EH (cell line): ENCODE data around the gene CHN2.
A peak's percentile ranks its signal among the peaks of the same experiment; 100 is the strongest.

ENCODE experiments used
- DNase-seq: peaks from one replicate; pipeline ENCODE4 v3.0.0-alpha.2; 2015; ENCODE audit warnings: low read depth

CHN2 gene

DNA sequence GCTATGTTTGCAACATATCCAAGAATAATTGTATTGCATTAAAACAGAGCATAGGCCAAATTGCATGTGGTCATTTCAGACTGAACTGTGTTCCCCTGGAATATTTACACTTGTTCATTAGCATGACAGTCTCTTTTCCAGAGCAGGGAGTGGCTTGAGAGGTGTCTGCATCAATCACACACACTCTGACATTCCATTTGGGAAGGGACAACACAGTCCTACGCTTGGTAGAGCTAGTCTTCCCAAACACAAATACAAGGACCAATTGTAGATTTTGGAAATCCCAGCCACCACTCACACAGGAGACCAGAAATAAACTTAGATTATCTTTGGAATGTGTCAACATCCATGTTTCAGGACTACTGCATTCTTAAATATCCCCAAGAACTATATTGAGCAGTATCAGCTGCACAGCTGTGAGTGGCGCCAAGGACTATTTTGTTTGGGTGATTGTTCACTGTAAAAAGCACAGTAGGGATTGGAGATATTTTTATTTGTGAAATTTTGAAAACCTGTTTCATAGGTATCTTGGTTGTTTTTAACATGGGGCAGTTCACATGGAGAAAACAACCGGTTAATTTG is 275.5 kb downstream of the CHN2 start:
- DNase-seq, result no peak

DNA sequence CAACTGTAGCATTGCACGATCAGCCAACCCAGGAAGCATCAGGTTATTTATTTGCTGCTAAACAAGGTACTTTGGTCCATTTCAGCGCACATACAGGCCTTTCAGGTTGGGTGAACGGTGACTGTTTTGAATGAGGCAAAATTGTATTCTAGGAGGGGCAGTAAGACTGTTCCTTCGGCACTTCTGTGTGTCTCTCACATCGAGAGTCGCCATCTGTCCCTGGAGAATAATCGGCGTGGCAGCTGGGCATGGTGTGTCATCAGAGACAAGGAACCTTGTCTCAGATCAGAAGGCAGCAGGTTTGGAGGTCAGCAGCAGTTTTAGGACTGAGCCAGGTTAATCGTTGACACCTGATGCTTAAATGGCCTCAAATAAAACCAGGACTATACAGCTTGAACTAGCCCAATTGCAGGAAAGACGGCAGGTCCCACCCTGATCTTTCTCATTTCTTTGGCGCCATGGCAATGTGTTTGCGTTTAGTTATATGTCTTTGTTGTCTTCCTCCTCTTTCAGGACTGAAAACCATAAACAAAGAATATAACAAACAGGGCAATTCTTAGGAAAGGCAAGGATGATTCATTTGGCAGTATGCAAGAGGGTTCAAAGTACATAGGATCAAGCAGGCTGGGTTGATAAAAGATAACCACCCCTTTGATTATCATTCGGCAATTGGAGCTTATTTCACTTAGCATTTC is 277.0 kb downstream of the CHN2 start:
- no peak for DNase-seq

- DNase-seq, result no peak
Observed at GRCh38 chr7:29476916-29477315, 282.3 kb downstream of the CHN2 start.

GRCh38 chr7:29478226-29478625 is 283.7 kb downstream of the CHN2 start:
- DNase-seq, result no peak

DNA sequence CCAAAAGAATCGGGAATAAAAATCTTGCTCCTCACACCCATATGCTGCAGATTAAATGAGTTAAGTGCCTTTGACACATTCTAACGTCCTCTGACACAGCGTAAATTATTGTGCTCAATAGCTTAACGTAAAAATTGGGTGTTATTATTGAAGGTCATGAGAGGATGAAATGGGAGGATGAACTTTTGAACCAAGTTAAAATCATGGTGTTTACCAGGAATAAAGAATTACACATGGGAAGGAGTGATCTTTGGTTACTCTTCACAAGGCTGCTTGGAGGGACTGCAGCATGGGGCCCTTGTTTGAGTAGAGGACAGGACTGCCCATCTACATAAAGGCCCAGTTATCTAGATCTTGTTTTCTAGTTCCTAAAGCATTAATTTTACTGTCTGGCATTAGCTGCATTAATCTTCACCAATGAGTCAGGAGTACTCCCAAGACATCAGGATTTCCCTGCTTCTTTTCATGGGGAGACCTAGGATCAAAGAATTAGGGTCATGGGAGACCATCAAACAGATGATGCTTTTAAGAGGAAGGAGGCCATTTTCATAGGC is 284.2 kb downstream of the CHN2 start:
- DNase-seq, result no peak

- DNase-seq, result no peak
Observed at GRCh38 chr7:29479301-29480200, 285.0 kb downstream of the CHN2 start.

DNA sequence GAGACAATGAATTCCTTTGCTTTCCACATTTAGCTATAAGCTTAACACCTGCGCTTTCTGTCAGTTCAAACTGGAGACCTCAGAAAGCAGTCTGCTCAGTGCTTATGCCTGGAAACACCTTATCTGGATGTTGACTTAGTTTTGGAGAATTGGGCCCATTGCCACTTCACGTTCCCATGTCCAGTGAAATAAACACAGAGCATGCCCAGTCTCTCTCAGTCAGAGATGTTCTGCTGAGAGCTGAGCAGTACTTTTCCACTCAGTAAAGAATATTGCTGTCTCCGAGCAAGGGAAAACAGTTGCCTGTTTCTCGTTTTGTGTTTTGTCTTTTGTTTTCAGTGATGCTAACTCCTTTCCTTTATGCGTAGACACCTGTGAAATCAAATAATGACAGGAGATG is 285.9 kb downstream of the CHN2 start:
- no peak for DNase-seq

GRCh38 chr7:29480934-29481651 is 286.5 kb downstream of the CHN2 start:
- no peak for DNase-seq

- DNase-seq, result no peak
Observed at GRCh38 chr7:29482056-29482455, 287.5 kb downstream of the CHN2 start.

GRCh38 chr7:29483219-29484104 is 288.9 kb downstream of the CHN2 start:
- no peak for DNase-seq

DNA sequence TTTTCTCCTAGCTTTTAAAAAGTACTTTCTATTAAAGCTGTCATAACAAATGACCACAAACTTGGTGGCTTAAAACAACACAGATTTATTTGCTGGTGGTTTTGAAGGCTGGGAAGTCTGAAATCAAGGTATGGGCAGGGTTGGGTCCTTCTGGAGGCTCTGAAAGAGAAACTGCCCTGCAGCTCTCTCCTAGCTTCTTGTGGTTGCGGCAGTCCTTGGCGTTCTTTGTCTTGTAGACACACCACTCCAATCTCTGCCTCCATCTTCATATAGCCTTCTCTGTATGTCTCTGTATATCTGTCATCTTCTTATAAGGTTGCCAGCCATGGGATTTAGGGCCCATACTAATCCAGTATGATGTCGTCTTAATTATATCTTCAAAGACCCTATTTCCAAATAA is 289.7 kb downstream of the CHN2 start:
- DNase-seq, result no peak

GRCh38 chr7:29485339-29486190 is 291.0 kb downstream of the CHN2 start:
- no peak for DNase-seq

- DNase-seq, result no peak
Observed at GRCh38 chr7:29486191-29486700, 291.7 kb downstream of the CHN2 start.

DNA sequence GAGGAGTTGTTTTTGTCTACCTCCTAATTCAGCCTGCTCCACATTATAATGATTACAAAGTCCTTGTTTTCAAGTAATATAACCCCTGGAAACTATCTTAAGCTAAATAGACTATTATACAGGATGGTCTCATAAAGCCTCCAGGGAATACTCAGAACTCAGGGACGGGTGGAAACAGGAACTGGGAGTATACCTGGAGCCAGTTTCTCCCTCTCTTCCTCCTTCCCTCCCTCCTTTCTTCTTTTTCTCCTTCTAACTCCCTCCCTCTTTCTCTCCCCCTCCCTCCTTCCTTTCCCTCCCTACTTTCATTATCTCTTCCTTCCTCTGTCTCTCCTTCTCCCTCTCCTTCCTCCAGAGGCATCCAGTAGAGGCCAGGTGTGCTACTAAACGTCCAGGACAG is 292.8 kb downstream of the CHN2 start:
- no peak for DNase-seq

DNA sequence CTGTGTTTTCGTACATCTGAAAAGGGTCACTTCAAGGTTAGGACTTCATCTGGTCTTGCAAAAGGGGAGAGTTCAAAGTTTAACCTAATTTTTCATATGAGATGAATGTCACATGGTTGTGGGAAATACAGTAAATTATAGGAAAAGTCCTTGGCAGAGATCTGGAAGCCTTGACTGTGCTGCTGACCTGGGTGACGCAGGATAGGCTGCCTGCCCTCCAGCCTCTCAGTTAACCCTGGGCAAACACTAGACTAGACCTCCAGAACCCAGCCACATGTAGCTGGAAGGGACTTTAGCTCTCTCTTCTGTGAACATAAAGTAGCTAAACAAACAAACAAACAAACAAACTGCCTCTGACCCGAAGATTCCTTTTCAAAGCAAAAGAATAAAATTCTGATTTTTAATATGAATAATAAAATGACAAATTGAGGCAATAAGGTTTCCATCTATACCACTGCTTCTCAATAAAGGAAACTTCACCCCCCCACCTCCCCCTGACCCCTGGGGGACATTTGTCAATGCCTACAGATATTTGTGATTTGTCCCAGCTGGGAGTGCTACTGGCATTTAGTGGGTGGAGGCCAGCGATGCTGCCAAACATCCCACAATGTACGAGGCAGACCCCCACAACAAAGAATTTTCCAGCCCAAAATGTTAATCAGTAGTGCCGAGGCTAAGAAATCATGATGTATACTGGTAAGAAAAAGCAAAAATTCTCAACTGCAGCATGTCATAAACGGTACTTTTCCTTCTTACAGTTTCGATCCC is 293.8 kb downstream of the CHN2 start:
- DNase-seq, result no peak

DNA sequence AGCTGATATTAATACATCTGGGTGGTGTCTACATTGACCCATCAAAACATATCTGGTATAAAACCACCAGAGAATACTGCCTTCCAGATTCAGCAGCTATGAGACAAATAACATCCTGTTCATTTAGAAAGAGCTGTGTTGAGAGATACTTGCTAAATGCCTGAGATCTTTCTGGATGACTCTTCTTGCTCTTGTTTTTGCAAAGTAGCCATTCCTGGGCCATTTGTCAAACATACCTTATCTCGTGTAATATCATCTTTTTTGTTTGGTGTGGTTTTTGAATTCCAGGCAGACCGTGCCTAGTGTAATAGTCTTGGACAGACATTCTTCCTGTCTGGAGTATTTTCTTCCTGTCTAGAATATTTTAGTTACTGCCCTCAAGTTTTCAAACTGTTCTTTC is 294.4 kb downstream of the CHN2 start:
- DNase-seq, result peak; percentile 96

- DNase-seq, result no peak
Observed at GRCh38 chr7:29490094-29490607, 295.6 kb downstream of the CHN2 start.

DNA sequence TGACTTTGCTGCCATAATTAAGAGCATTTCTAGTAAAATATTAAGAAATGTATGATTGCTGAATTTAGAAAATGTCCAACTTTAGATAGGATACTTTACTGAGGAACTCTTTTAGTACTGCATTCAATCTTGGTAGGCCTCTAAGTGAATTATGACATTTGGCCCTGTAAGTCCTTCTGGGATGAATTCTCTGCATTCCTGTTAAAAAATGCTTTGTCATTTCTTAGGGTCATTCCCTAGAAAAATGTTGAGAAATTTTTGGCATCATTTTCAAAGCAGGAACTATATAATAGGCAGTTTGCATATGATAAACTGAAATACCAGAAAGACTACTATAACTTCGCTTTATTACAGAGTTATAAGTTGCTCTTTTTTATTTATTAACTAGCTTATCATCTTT is 299.8 kb downstream of the CHN2 start:
- peak; percentile 84 for DNase-seq

DNA sequence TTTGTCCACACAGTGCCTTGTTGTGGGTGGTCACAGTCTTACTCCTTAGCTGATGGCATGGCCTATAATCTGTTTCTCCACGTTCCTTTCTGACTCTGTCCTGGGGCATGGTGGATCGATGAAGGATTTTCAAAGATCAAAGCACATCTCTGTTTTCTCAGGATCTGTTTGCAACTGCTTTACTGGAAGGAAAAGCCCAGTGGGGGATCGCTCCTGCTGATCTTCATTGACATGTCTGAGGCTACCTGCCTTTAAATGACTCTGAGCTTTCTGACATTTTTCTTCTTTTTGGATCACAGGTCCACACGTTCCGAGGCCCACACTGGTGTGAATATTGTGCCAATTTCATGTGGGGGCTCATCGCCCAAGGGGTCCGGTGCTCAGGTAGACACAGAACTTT is 301.1 kb downstream of the CHN2 start:
- no peak for DNase-seq
